H9 (cell line): ENCODE measurements around the gene KRT2. TPM values are rescaled to one million over a fixed set of nuclear protein-coding genes. Genes with fewer than 3 reads are reported as not detected.

Source experiments
- DNase-seq: peaks from one replicate; pipeline ENCODE4 v3.0.0-alpha.2; 2017
- H2AFZ ChIP-seq: one replicate; pipeline ENCODE4 v1.6.1; 2013; ENCODE audit warnings: mild to moderate bottlenecking, low read length, control low read depth, moderate library complexity
- H2AK5ac ChIP-seq: 2 replicates; pipeline ENCODE4 v1.6.1; 2013; ENCODE audit warnings: low read length, control low read depth, mixed read lengths; ENCODE audit not compliant: insufficient read length
- H2BK120ac ChIP-seq: one replicate; pipeline ENCODE4 v1.6.1; 2013; ENCODE audit warnings: low read depth, mild to moderate bottlenecking, low read length, control low read depth, inconsistent platforms; ENCODE audit not compliant: poor library complexity, severe bottlenecking
- H2BK12ac ChIP-seq: 2 replicates; pipeline ENCODE4 v1.6.1; 2013; ENCODE audit warnings: low read length, control low read depth, mixed read lengths, low read depth; ENCODE audit not compliant: insufficient read length
- H2BK15ac ChIP-seq: 2 replicates; pipeline ENCODE4 v1.6.1; 2013; ENCODE audit warnings: low read depth, low read length, control low read depth
- H2BK20ac ChIP-seq: one replicate; pipeline ENCODE4 v1.6.1; 2013; ENCODE audit warnings: low read depth, mild to moderate bottlenecking, low read length, control low read depth, inconsistent platforms; ENCODE audit not compliant: poor library complexity, severe bottlenecking
- H2BK5ac ChIP-seq: 2 replicates; pipeline ENCODE4 v1.6.1; 2013; ENCODE audit warnings: low read length, control low read depth, mixed read lengths; ENCODE audit not compliant: insufficient read length
- H3K14ac ChIP-seq: 2 replicates; pipeline ENCODE4 v1.6.1; 2013; ENCODE audit warnings: low read length, control low read depth; ENCODE audit not compliant: insufficient read depth
- H3K18ac ChIP-seq: 2 replicates; pipeline ENCODE4 v1.6.1; 2013; ENCODE audit warnings: low read depth, mild to moderate bottlenecking, mixed read lengths, low read length, control low read depth; ENCODE audit not compliant: insufficient read length
- H3K23ac ChIP-seq: 2 replicates; pipeline ENCODE4 v1.6.1; 2013; ENCODE audit warnings: low read length, control low read depth, mixed read lengths, low read depth; ENCODE audit not compliant: insufficient read length
- H3K23me2 ChIP-seq: 2 replicates; pipeline ENCODE4 v1.6.1; 2013; ENCODE audit warnings: low read depth, mild to moderate bottlenecking, mixed read lengths, low read length, control low read depth; ENCODE audit not compliant: insufficient read length, poor library complexity, severe bottlenecking
- H3K27ac ChIP-seq: 2 replicates; pipeline ENCODE4 v1.5.1; 2013; ENCODE audit warnings: low read length, control low read depth, mixed read lengths, low read depth; ENCODE audit not compliant: insufficient read length
- H3K27me3 ChIP-seq: 2 replicates; pipeline ENCODE4 v1.6.1; 2013; ENCODE audit warnings: low read length, control low read depth, inconsistent platforms; ENCODE audit not compliant: insufficient read depth
- H3K4ac ChIP-seq: 2 replicates; pipeline ENCODE4 v1.6.1; 2013; ENCODE audit warnings: low read depth, mild to moderate bottlenecking, control low read depth, inconsistent platforms, low read length, moderate library complexity
- H3K4me1 ChIP-seq: 2 replicates; pipeline ENCODE4 v1.6.1; 2013; ENCODE audit warnings: low read length, control low read depth, inconsistent platforms; ENCODE audit not compliant: insufficient read depth
- H3K4me2 ChIP-seq: 2 replicates; pipeline ENCODE4 v1.6.1; 2013; ENCODE audit warnings: low read length, control low read depth, mixed read lengths; ENCODE audit not compliant: insufficient read length, insufficient read depth
- H3K56ac ChIP-seq: 2 replicates; pipeline ENCODE4 v1.6.1; 2013; ENCODE audit warnings: low read depth, mild to moderate bottlenecking, mixed read lengths, low read length, control low read depth; ENCODE audit not compliant: insufficient read length
- H3K79me1 ChIP-seq: 2 replicates; pipeline ENCODE4 v1.6.1; 2013; ENCODE audit warnings: low read depth, mild to moderate bottlenecking, moderate library complexity, low read length, control low read depth, inconsistent platforms; ENCODE audit not compliant: insufficient read depth, poor library complexity, severe bottlenecking
- H3K79me2 ChIP-seq: 2 replicates; pipeline ENCODE4 v1.6.1; 2013; ENCODE audit warnings: low read length, control low read depth, inconsistent platforms; ENCODE audit not compliant: insufficient read depth
- H3K9ac ChIP-seq: 2 replicates; pipeline ENCODE4 v1.6.1; 2013; ENCODE audit warnings: low read length, control low read depth, mixed read lengths; ENCODE audit not compliant: insufficient read length; ENCODE audit errors: extremely low read depth
- H3K9me3 ChIP-seq: one replicate; pipeline ENCODE4 v1.6.1; 2013; ENCODE audit warnings: low read depth, low read length, inconsistent platforms; ENCODE audit not compliant: control insufficient read depth
- H3T11ph ChIP-seq: one replicate; pipeline ENCODE4 v1.6.1; 2013; ENCODE audit warnings: mild to moderate bottlenecking, low read length, control low read depth, inconsistent platforms
- H4K20me1 ChIP-seq: one replicate; pipeline ENCODE4 v1.6.1; 2013; ENCODE audit not compliant: control insufficient read depth, insufficient read length, insufficient read depth
- H4K5ac ChIP-seq: 2 replicates; pipeline ENCODE4 v1.6.1; 2013; ENCODE audit warnings: low read depth, mild to moderate bottlenecking, mixed read lengths, low read length, control low read depth; ENCODE audit not compliant: insufficient read length
- H4K8ac ChIP-seq: replicated peaks from 2 replicates; pipeline ENCODE4 v1.6.1; 2013; ENCODE audit warnings: low read length, control low read depth, mixed read lengths, low read depth; ENCODE audit not compliant: insufficient read length
- H4K91ac ChIP-seq: 2 replicates; pipeline ENCODE4 v1.6.1; 2013; ENCODE audit warnings: low read depth, mild to moderate bottlenecking, moderate library complexity, mixed read lengths, low read length, control low read depth; ENCODE audit not compliant: insufficient read length
- H3K27ac Mint-ChIP-seq, 3 experiments: 2 replicates in 2 of 3; 3 replicates in 1 of 3; pipeline ENCODE4 v1.8.0; 2020 to 2021; ENCODE audit warnings: mixed read lengths in 3 of 3, mild to moderate bottlenecking in 1 of 3, moderate library complexity in 1 of 3
- H3K27me3 Mint-ChIP-seq: 2 replicates; pipeline ENCODE4 v1.8.0; 2021; ENCODE audit warnings: low read depth, mild to moderate bottlenecking, moderate library complexity, mixed read lengths
- H3K36me3 Mint-ChIP-seq, 3 experiments: 2 replicates in 2 of 3; 3 replicates in 1 of 3; pipeline ENCODE4 v1.8.0; 2020 to 2021; ENCODE audit warnings: low read depth in 3 of 3, mixed read lengths in 3 of 3; ENCODE audit not compliant: insufficient read depth in 1 of 3
- H3K4me1 Mint-ChIP-seq, 2 experiments: 2 replicates each; pipeline ENCODE4 v1.8.0; 2020; ENCODE audit warnings: mixed read lengths in 2 of 2
- H3K4me3 Mint-ChIP-seq, 2 experiments: 2 replicates in 1 of 2; 3 replicates in 1 of 2; pipeline ENCODE4 v1.8.0; 2020 to 2021; ENCODE audit warnings: mild to moderate bottlenecking in 2 of 2, mixed read lengths in 2 of 2, moderate library complexity in 1 of 2
- H3K9me3 Mint-ChIP-seq, 2 experiments: 2 replicates in 1 of 2; 3 replicates in 1 of 2; pipeline ENCODE4 v1.8.0; 2020; ENCODE audit warnings: mild to moderate bottlenecking in 2 of 2, mixed read lengths in 2 of 2, moderate library complexity in 1 of 2
- WGBS: extraction: QIAGEN DNeasy Blood & Tissue Kit; methylation state at CpG from one replicate; pipeline ENCODE4 v1.1.7; 2013; ENCODE audit warnings: missing lambda C conversion rate, low lambda C conversion rate, mixed read lengths; ENCODE audit not compliant: insufficient read length; ENCODE audit errors: extremely low coverage; 5-methylcytosine and 5-hydroxymethylcytosine counted together
- total RNA-seq: library from RNA; stranded (reverse); gene quantifications from 2 replicates; pipeline ENCODE4 v1.2.1, GENCODE V29; 2021
- TF ChIP-seq, protein P1 (sequence below): fragments of 200-600 bp; sonication (generic); conservative IDR thresholded peaks from 3 replicates; pipeline ENCODE4 v1.8.0; 2021; ENCODE audit warnings: antibody characterized with exemption, mild to moderate bottlenecking

Gene KRT2
- total RNA-seq, 1 experiment from 2014 or later = not detected

DNA sequence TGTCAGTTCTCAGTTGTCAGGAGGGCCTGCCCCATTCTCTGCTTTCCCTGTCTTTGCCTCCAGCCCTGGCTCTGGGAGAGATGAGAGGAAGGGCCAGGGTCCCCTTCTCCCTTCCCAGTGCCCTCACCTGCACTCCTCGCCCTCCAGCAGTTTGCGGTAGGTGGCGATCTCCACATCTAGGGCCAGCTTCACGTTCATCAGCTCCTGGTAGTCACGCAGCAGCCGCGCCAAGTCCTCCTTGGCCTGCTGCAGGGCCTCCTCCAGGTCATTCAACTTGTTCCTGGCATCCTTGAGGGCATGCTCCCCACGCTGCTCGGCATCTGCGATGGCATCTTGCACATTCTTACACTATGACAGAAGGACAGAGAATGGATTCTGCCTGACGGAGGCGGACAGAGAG, 5.4 kb downstream of the KRT2 start:
- H3K4me1 ChIP-seq = no peaks in the 10 kb centered on the region
- no peak overlapping the region for H2BK20ac ChIP-seq
- no peak overlapping the region for H2BK15ac ChIP-seq
- H4K8ac ChIP-seq = no peak overlapping the region
- no peak overlapping the region for H3K4me2 ChIP-seq
- H3K23me2 ChIP-seq = no peaks in the 10 kb centered on the region
- no peaks in the 10 kb centered on the region for H3K27me3 ChIP-seq
- H3K18ac ChIP-seq = no peak overlapping the region
- no peaks in the 10 kb centered on the region for H3K36me3 Mint-ChIP-seq
- no peak overlapping the region for H2BK5ac ChIP-seq
- H3K27ac Mint-ChIP-seq = no peak overlapping the region
- peaks cover 0 to 2% of the 10 kb centered on the region in 2 experiments; a peak in 1 of 4 replicates for H3K4me1 Mint-ChIP-seq
- peak; percentile 54 for DNase-seq
- H3K27ac ChIP-seq = no peak overlapping the region
- no peak overlapping the region for H3K9ac ChIP-seq
- no CpG with 5 or more reads among the region's 12 CpGs for WGBS
- H3K4me3 Mint-ChIP-seq = no peak overlapping the region
- H3K27me3 Mint-ChIP-seq = peaks cover 25% of the 10 kb centered on the region
- H3T11ph ChIP-seq = no peak overlapping the region
- no peak overlapping the region for H4K5ac ChIP-seq
- no peak overlapping the region for H3K23ac ChIP-seq
- H3K9me3 ChIP-seq = no peaks in the 10 kb centered on the region
- H3K56ac ChIP-seq = no peak overlapping the region
- H2BK12ac ChIP-seq = no peak overlapping the region
- no peak overlapping the region for H2AK5ac ChIP-seq
- TF ChIP-seq, protein P1, sequence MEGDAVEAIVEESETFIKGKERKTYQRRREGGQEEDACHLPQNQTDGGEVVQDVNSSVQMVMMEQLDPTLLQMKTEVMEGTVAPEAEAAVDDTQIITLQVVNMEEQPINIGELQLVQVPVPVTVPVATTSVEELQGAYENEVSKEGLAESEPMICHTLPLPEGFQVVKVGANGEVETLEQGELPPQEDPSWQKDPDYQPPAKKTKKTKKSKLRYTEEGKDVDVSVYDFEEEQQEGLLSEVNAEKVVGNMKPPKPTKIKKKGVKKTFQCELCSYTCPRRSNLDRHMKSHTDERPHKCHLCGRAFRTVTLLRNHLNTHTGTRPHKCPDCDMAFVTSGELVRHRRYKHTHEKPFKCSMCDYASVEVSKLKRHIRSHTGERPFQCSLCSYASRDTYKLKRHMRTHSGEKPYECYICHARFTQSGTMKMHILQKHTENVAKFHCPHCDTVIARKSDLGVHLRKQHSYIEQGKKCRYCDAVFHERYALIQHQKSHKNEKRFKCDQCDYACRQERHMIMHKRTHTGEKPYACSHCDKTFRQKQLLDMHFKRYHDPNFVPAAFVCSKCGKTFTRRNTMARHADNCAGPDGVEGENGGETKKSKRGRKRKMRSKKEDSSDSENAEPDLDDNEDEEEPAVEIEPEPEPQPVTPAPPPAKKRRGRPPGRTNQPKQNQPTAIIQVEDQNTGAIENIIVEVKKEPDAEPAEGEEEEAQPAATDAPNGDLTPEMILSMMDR = peak; percentile 41; the same call in 2 of the 3 replicates
- no peak overlapping the region for H3K14ac ChIP-seq
- no peak overlapping the region for H2BK120ac ChIP-seq
- H3K9me3 Mint-ChIP-seq = peaks cover 0 to under 1% of the 10 kb centered on the region in 2 experiments; a peak in 1 of 5 replicates
- no peaks in the 10 kb centered on the region for H3K79me2 ChIP-seq
- H3K79me1 ChIP-seq = no peaks in the 10 kb centered on the region
- H2AFZ ChIP-seq = no peak overlapping the region
- H4K20me1 ChIP-seq = no peaks in the 10 kb centered on the region
- H4K91ac ChIP-seq = no peak overlapping the region
- no peak overlapping the region for H3K4ac ChIP-seq
